ENCODE measurements around the gene DPYSL3.

DNA sequence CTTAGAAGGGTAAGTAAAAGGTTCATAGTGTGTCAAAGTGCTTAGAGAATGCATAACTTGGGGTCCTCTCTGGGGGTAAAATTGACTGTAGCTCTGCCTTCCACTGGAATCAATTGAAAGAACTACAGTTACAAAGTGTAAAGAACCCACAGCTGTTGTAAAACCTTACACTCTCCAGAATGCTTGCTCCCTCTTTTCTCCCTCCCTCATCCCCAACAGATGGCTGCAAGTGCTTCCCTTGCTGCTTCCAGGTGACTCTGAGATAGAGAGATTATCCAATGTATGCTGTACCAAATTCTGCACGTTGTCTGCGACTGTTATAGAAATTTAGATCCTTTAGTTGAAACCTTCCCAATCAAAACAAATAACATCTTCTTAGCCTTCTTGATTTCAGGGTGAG lies 149.1 kb downstream of the DPYSL3 start:
- TF ChIP-seq SUZ12 (IDR thresholded peaks at IDR 0.05; ENCODE audit: extremely low read depth, insufficient read depth, insufficient read length) = no peak
- TF ChIP-seq YY1 (IDR thresholded peaks at IDR 0.05; ENCODE audit: insufficient read depth, insufficient read length) = no peak
